ENCODE data around the gene CALML3. TPM values are rescaled to one million over a fixed set of nuclear protein-coding genes. Genes with fewer than 3 reads are reported as not detected.

The CALML3 gene
- total and polyA plus RNA-seq, 10 of the 15 experiments (the other 5 are each of a cell fraction or from before 2014, with no cell fraction given): not detected

DNA sequence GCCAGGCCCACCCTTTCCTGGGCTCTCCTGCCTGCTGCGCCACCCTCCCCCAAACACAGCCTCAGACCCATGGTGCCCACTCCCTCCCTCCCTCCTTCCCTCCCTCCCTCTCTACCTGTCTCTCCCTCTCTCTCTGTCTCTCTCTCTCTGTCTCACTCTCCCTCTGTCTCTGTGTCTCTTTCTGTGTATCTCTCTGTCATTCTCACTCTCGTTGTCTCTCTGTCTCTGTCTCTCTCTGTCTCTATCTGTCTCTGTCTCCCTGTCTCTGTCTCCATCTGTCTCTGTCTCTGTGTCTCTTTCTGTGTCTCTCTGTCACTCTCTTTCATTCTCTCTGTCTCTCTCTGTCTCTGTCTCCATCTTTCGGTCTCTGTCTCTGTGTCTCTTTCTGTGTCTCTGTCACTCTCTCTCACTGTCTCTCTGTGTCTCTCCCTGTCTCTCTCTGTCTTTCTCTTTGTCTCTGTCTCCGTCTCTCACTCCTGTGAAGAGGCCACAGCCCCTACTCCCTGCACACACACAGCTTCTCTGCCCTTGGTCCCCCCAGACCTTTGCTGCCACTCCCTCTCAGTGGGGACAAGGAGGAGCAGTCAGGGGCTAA lies 51.5 kb downstream of the CALML3 start:
- RAD21 ChIA-PET (ENCODE audit: unreplicated experiment): no interaction called here
- intact Hi-C loops (cut with micrococcal nuclease; ENCODE audit: unreplicated experiment): no loop called here
- FAIRE-seq: no peak

More for the DNA sequence above, 51.5 kb downstream of the CALML3 start:
- ChIA-PET CTCF (no interaction called here), SMC1A (ENCODE audit: uncharacterized antibody, unreplicated experiment) (no interaction called here), POLR2A (interaction anchor here (0.7 kb wide), 1 partner anchor 165 kb away, joined by 3 read pairs; no protein-coding TSS in a partner anchor)
- TF ChIP-seq BHLHE40 (IDR thresholded peaks at IDR 0.05; ENCODE audit: borderline replicate concordance in 1 of 2, low read depth in 2 of 2, low read length in 1 of 2): no peak
- no peak for TF ChIP-seq RCOR1 (conservative IDR thresholded peaks at IDR 0.05; ENCODE audit: low read depth, low read length)
- no peak for TF ChIP-seq SIX5 (IDR thresholded peaks at IDR 0.05; ENCODE audit: low read depth, low read length, severe bottlenecking)
- no peak for TF ChIP-seq CREB1 (IDR thresholded peaks at IDR 0.05; ENCODE audit: low read depth)
- TF ChIP-seq IKZF2 (IDR thresholded peaks at IDR 0.05): no peak
- TF ChIP-seq, protein P1, sequence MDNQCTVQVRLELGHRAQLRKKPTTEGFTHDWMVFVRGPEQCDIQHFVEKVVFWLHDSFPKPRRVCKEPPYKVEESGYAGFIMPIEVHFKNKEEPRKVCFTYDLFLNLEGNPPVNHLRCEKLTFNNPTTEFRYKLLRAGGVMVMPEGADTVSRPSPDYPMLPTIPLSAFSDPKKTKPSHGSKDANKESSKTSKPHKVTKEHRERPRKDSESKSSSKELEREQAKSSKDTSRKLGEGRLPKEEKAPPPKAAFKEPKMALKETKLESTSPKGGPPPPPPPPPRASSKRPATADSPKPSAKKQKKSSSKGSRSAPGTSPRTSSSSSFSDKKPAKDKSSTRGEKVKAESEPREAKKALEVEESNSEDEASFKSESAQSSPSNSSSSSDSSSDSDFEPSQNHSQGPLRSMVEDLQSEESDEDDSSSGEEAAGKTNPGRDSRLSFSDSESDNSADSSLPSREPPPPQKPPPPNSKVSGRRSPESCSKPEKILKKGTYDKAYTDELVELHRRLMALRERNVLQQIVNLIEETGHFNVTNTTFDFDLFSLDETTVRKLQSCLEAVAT (IDR thresholded peaks at IDR 0.05): no peak
- TF ChIP-seq JUNB (IDR thresholded peaks at IDR 0.05): no peak
- TF ChIP-seq, protein P2, sequence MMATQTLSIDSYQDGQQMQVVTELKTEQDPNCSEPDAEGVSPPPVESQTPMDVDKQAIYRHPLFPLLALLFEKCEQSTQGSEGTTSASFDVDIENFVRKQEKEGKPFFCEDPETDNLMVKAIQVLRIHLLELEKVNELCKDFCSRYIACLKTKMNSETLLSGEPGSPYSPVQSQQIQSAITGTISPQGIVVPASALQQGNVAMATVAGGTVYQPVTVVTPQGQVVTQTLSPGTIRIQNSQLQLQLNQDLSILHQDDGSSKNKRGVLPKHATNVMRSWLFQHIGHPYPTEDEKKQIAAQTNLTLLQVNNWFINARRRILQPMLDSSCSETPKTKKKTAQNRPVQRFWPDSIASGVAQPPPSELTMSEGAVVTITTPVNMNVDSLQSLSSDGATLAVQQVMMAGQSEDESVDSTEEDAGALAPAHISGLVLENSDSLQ (IDR thresholded peaks at IDR 0.05): no peak
- no peak for TF ChIP-seq NFXL1 (IDR thresholded peaks at IDR 0.05; ENCODE audit: borderline replicate concordance)
- TF ChIP-seq NRF1 (conservative IDR thresholded peaks at IDR 0.05; ENCODE audit: low read depth, low read length): no peak
- TF ChIP-seq RFX5 (IDR thresholded peaks at IDR 0.05; ENCODE audit: low read depth, low read length): no peak
- no peak for TF ChIP-seq MYC (IDR thresholded peaks at IDR 0.05; ENCODE audit: insufficient read depth, insufficient read length, insufficient replicate concordance, low read length, severe bottlenecking)
- no peak for TF ChIP-seq ZNF217 (IDR thresholded peaks at IDR 0.05)
- no peak for TF ChIP-seq PAX8 (IDR thresholded peaks at IDR 0.05)
- TF ChIP-seq NR2C1 (IDR thresholded peaks at IDR 0.05): no peak
- TF ChIP-seq SREBF2 (IDR thresholded peaks at IDR 0.05; ENCODE audit: low read length): no peak
- no peak for TF ChIP-seq YBX1 (IDR thresholded peaks at IDR 0.05)
- no peak for TF ChIP-seq HDAC2 (IDR thresholded peaks at IDR 0.05)
- no peak for TF ChIP-seq TCF3 (IDR thresholded peaks at IDR 0.05; ENCODE audit: borderline replicate concordance, insufficient read depth, low read depth, low read length)
- in situ Hi-C loops (cut with MboI): no loop called here
- Histone ChIP-seq H3K9ac (ENCODE audit: control insufficient read depth, insufficient read depth, low read length) (no peak overlapping the region), H3K4me3 (no peak overlapping the region), H3K4me1 (ENCODE audit: control insufficient read depth, insufficient read depth, low read length) (peaks cover 20% of the 10 kb centered on the region; the same call in 1 of the 2 replicates), H3K79me2 (ENCODE audit: control insufficient read depth, insufficient read depth, low read length) (no peaks in the 10 kb centered on the region), H3K27ac (ENCODE audit: control insufficient read depth, insufficient read depth) (no peak overlapping the region), H3K36me3 (ENCODE audit: control insufficient read depth in 2 of 2, insufficient read depth in 2 of 2, low read length in 1 of 2) (no peaks in the 10 kb centered on the region), H3K4me2 (ENCODE audit: control insufficient read depth, insufficient read depth) (no peak overlapping the region), H4K20me1 (ENCODE audit: control insufficient read depth, insufficient read depth) (no peaks in the 10 kb centered on the region), H2AFZ (ENCODE audit: control insufficient read depth, low read depth, low read length) (no peak overlapping the region), H3K9me3 (replicated peaks; ENCODE audit: control insufficient read depth, insufficient read depth, low read length) (peaks cover 5% of the 10 kb centered on the region), H3K27me3 (replicated peaks in 1 of 2; ENCODE audit: control insufficient read depth in 2 of 2, insufficient read depth in 2 of 2, low read length in 1 of 2) (peaks cover 0 to 2% of the 10 kb centered on the region in 2 experiments; a peak in 3 of 4 replicates)
- DNase-seq (ENCODE audit: low read depth, low spot score): no peak
- WGBS (ENCODE audit: insufficient coverage, insufficient replicate concordance, low lambda C conversion rate, missing lambda C conversion rate): 63% methylated on average over 4 of the region's 4 CpGs
- BruUV-seq (replicated peaks): no TSS peak
- ATAC-seq: no peak

All from GM12878 (cell line).